HepG2 (cell line): Measurements from ENCODE around the gene ARHGAP33. TPM values are rescaled to one million over a fixed set of nuclear protein-coding genes. Genes with fewer than 3 reads are reported as not detected.
A peak's percentile ranks its signal among the peaks of the same experiment; 100 is the strongest.

ENCODE experiments used
- FOSL2 ChIP-seq: sonication (generic); formaldehyde crosslinking; IDR thresholded peaks from 2 replicates; pipeline ENCODE4 v1.4.0; 2020; ENCODE audit warnings: missing genetic modification reagents
- GATAD1 ChIP-seq: IDR thresholded peaks from 2 replicates; pipeline ENCODE4 v1.6.1; 2016; ENCODE audit warnings: missing genetic modification reagents, missing compliant biosample characterization
- HOXA3 ChIP-seq: sonication (generic); formaldehyde crosslinking; IDR thresholded peaks from 2 replicates; pipeline ENCODE4 v1.5.0; 2020; ENCODE audit warnings: missing genetic modification reagents
- ISX ChIP-seq: sonication (generic); formaldehyde crosslinking; conservative IDR thresholded peaks from 2 replicates; pipeline ENCODE4 v1.5.0; 2020; ENCODE audit warnings: missing genetic modification reagents
- KDM2A ChIP-seq: sonication (generic); formaldehyde crosslinking; IDR thresholded peaks from 2 replicates; pipeline ENCODE4 v1.4.0; 2020; ENCODE audit warnings: low read depth, missing genetic modification reagents, borderline replicate concordance
- KLF12 ChIP-seq: sonication (generic); formaldehyde crosslinking; IDR thresholded peaks from 2 replicates; pipeline ENCODE4 v1.4.0; 2020; ENCODE audit warnings: missing genetic modification reagents, borderline replicate concordance
- MYC ChIP-seq: sonication (generic); formaldehyde crosslinking; IDR thresholded peaks from 2 replicates; pipeline ENCODE4 v1.9.0; 2021; ENCODE audit warnings: missing genetic modification reagents, borderline replicate concordance
- RXRA ChIP-seq: sonication (generic); formaldehyde crosslinking; IDR thresholded peaks from 2 replicates; pipeline ENCODE4 v1.5.1; 2020; ENCODE audit warnings: missing genetic modification reagents
- SMAD1 ChIP-seq: sonication (generic); formaldehyde crosslinking; IDR thresholded peaks from 2 replicates; pipeline ENCODE4 v1.4.0; 2020; ENCODE audit warnings: missing genetic modification reagents, low read depth, mild to moderate bottlenecking, borderline replicate concordance
- SOX13 ChIP-seq, 3 experiments: fragments of 450-650 bp in 1 of 3; sonication (generic) in 1 of 3; formaldehyde crosslinking in 1 of 3; IDR thresholded peaks in 2 of 3; conservative IDR thresholded peaks in 1 of 3; 2 replicates each; pipeline versions ENCODE4 v1.5.0 to v1.6.1; 2016 to 2020; ENCODE audit warnings: antibody characterized with exemption in 1 of 3, mild to moderate bottlenecking in 1 of 3, missing compliant biosample characterization in 1 of 3, missing genetic modification reagents in 1 of 3, moderate library complexity in 1 of 3
- SRSF1 ChIP-seq: fragments of 200-400 bp; formaldehyde crosslinking; optimal IDR thresholded peaks from 2 replicates; pipeline ENCODE3; 2017; ENCODE audit warnings: mild to moderate bottlenecking, low read depth, low read length, moderate library complexity
- THAP9 ChIP-seq: sonication (generic); formaldehyde crosslinking; IDR thresholded peaks from 2 replicates; pipeline ENCODE4; 2020; ENCODE audit warnings: missing genetic modification reagents, mild to moderate bottlenecking, borderline replicate concordance
- TOPORS ChIP-seq: sonication (generic); formaldehyde crosslinking; IDR thresholded peaks from 2 replicates; pipeline ENCODE4 v1.8.0; 2023; ENCODE audit warnings: mild to moderate bottlenecking, missing genetic modification reagents
- ZNF205 ChIP-seq: IDR thresholded peaks from 2 replicates; pipeline ENCODE4 v1.6.1; 2018; ENCODE audit warnings: missing biosample characterization, missing genetic modification reagents
- ZNF225 ChIP-seq: sonication (generic); formaldehyde crosslinking; IDR thresholded peaks from 2 replicates; pipeline ENCODE4 v1.4.0; 2020; ENCODE audit warnings: mild to moderate bottlenecking, missing genetic modification reagents
- ZNF235 ChIP-seq: sonication (generic); formaldehyde crosslinking; IDR thresholded peaks from 2 replicates; pipeline ENCODE4 v1.8.1; 2023; ENCODE audit warnings: mild to moderate bottlenecking, missing genetic modification reagents, borderline replicate concordance
- ZNF550 ChIP-seq: sonication (generic); formaldehyde crosslinking; IDR thresholded peaks from 2 replicates; pipeline ENCODE4 v1.4.0; 2020; ENCODE audit warnings: mild to moderate bottlenecking, missing genetic modification reagents, borderline replicate concordance
- ZNF629 ChIP-seq: sonication (generic); formaldehyde crosslinking; conservative IDR thresholded peaks from 2 replicates; pipeline ENCODE4 v1.5.0; 2020; ENCODE audit warnings: missing genetic modification reagents
- polyA plus RNA-seq, 8 experiments: library from polyadenylated mRNA; depleted of rRNA in 3 of 8; stranded (reverse) in 7 of 8; unstranded in 1 of 8; fragments of >200 nt; fragmentation: Illumina TruSeq in 4 of 8; extraction: Trizol in 4 of 8; gene quantifications; 2 replicates each; pipeline versions ENCODE4 v1.2.1 to v1.2.3, GENCODE V29; 2011 to 2016; ENCODE audit warnings: low read depth in 4 of 8, missing spikeins in 1 of 8, mixed read lengths in 1 of 8; ENCODE audit not compliant: insufficient read depth in 1 of 8
- total RNA-seq, 5 experiments: library from RNA; depleted of rRNA; stranded (reverse); fragments of >200 nt; fragmentation: Illumina TruSeq; extraction: Trizol; gene quantifications; 2 replicates each; pipeline ENCODE4 v1.2.3, GENCODE V29; 2016; ENCODE audit warnings: low read depth in 1 of 5
- TF ChIP-seq, protein P1 (sequence below): sonication (generic); formaldehyde crosslinking; conservative IDR thresholded peaks from 2 replicates; pipeline ENCODE4 v1.8.0; 2022; ENCODE audit warnings: mild to moderate bottlenecking, moderate library complexity, missing genetic modification reagents
- TF ChIP-seq, protein P2 (sequence below), 2 experiments: sonication (generic) in 1 of 2; formaldehyde crosslinking in 1 of 2; IDR thresholded peaks; 2 replicates each; pipeline versions ENCODE4 v1.4.0 to v1.6.1; 2018 to 2020; ENCODE audit warnings: missing genetic modification reagents in 2 of 2, borderline replicate concordance in 1 of 2, low read depth in 1 of 2, mild to moderate bottlenecking in 1 of 2, missing biosample characterization in 1 of 2

The ARHGAP33 gene
- total and polyA plus RNA-seq, 2 of the 13 experiments (the other 11 are each of a cell fraction or from before 2014, with no cell fraction given): 1.3 to 2.7 TPM

DNA sequence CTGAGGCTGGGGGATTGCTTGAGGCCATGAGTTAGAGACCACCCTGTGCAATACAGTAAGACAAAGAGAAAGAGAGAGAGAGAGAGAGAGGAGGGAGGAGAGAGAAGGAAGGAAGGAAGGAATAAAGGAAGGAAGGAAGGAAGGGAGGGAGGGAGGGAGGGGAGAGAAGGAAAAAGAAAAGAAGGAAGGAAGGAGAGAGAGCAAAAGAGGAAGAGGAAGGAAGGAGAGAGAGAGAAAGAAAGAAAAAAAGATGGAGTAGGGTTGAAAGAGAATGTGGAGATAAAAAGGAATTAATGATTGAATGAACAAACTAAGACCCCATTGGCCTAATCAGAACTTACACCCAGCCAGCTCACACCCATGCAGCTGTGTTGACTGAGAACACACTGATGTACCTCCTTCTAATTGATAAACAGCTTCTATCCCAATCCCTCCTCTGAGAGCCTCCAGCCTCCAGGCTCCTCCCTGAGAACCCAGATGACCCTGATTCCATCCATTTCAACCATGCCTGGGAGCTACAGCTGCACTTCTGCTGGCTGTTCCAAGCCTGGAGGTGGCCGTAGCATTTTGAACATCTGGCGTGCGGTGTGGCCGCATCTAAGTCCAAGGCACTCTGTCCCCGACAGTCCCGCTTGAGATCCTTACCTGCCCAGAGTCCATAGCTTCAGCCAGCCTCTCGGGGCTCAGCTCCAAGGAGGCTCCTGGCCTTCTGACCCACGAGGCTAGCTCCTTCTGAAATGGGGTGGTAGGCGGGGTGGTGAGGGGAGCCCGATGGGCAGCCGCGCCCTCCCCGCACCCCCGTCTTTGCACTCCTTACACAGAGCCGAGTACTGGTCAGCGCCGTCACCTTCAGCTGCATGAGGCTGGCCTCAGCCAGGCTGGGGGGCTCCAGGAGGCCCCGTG, 36.2 kb downstream of the ARHGAP33 start (continued):
- 0 out of 2 replicates have a peak, but pooled peaks have one; percentile 4 for TF ChIP-seq ZNF235
- TF ChIP-seq, protein P1, sequence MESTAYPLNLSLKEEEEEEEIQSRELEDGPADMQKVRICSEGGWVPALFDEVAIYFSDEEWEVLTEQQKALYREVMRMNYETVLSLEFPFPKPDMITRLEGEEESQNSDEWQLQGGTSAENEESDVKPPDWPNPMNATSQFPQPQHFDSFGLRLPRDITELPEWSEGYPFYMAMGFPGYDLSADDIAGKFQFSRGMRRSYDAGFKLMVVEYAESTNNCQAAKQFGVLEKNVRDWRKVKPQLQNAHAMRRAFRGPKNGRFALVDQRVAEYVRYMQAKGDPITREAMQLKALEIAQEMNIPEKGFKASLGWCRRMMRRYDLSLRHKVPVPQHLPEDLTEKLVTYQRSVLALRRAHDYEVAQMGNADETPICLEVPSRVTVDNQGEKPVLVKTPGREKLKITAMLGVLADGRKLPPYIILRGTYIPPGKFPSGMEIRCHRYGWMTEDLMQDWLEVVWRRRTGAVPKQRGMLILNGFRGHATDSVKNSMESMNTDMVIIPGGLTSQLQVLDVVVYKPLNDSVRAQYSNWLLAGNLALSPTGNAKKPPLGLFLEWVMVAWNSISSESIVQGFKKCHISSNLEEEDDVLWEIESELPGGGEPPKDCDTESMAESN (CRISPR knock-in tag): 0 out of 2 replicates have a peak, but pooled peaks have one; percentile 35
- 0 out of 2 replicates have a peak, but pooled peaks have one; percentile 10 for TF ChIP-seq ZNF629 (CRISPR knock-in tag)
- peak; percentile 53 for TF ChIP-seq SRSF1
- peak; percentile 77; the same call in 1 of the 2 replicates for TF ChIP-seq ZNF225 (CRISPR knock-in tag)
- no peak for TF ChIP-seq GATAD1 (CRISPR knock-in tag)
- TF ChIP-seq KDM2A: 0 out of 2 replicates have a peak, but pooled peaks have one; percentile 19
- TF ChIP-seq ZNF205 (CRISPR knock-in tag): 0 out of 2 replicates have a peak, but pooled peaks have one; percentile 1
- peak; percentile 25; the same call in 1 of the 2 replicates for TF ChIP-seq THAP9 (CRISPR knock-in tag)
- 0 out of 2 replicates have a peak, but pooled peaks have one; percentile 39 for TF ChIP-seq MYC (CRISPR knock-in tag)
- TF ChIP-seq SMAD1 (CRISPR knock-in tag): 0 out of 2 replicates have a peak, but pooled peaks have one; percentile 21
- TF ChIP-seq ISX (CRISPR knock-in tag): no peak
- 0 out of 2 replicates have a peak, but pooled peaks have one; percentile 35 for TF ChIP-seq KLF12 (CRISPR knock-in tag)
- TF ChIP-seq FOSL2 (CRISPR knock-in tag): no peak
- no peak for TF ChIP-seq RXRA (CRISPR knock-in tag)
- TF ChIP-seq HOXA3: 0 out of 2 replicates have a peak, but pooled peaks have one; percentile 23
- no peak for TF ChIP-seq SOX13 (IDR thresholded peaks at IDR 0.05)
- TF ChIP-seq SOX13 (CRISPR knock-in tag; conservative IDR thresholded peaks at IDR 0.05 in 1 of 2, IDR thresholded peaks at IDR 0.05 in 1 of 2): 0 out of 4 replicates have a peak, but pooled peaks of 1 of the 2 experiments have one; percentile 3
- TF ChIP-seq, protein P2, sequence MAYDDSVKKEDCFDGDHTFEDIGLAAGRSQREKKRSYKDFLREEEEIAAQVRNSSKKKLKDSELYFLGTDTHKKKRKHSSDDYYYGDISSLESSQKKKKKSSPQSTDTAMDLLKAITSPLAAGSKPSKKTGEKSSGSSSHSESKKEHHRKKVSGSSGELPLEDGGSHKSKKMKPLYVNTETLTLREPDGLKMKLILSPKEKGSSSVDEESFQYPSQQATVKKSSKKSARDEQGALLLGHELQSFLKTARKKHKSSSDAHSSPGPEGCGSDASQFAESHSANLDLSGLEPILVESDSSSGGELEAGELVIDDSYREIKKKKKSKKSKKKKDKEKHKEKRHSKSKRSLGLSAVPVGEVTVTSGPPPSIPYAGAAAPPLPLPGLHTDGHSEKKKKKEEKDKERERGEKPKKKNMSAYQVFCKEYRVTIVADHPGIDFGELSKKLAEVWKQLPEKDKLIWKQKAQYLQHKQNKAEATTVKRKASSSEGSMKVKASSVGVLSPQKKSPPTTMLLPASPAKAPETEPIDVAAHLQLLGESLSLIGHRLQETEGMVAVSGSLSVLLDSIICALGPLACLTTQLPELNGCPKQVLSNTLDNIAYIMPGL (CRISPR knock-in tag; IDR thresholded peaks at IDR 0.05; ENCODE audit: borderline replicate concordance in 1 of 2, low read depth in 1 of 2): peak in 1 of 2 experiments; percentile 14; a peak in 1 of 4 replicates
- no peak for TF ChIP-seq ZNF550 (CRISPR knock-in tag)
- no peak for TF ChIP-seq TOPORS (CRISPR knock-in tag)
